MCF 10A (cell line): ENCODE measurements around the gene LRRC3. TPM values are rescaled to one million over a fixed set of nuclear protein-coding genes. Genes with fewer than 3 reads are reported as not detected.

Experiments used
- BruUV-seq: library from RNA; stranded (reverse); fragments of 400-500 nt; replicated peaks from 2 replicates; lab custom pipeline; 2021; lab: Mats Ljungman, UMichigan
- CTCF ChIA-PET: fragments of 300-600 bp; sonication (Branson Sonifier 250); formaldehyde crosslinking; extraction: SDS; loops from one replicate; lab custom pipeline; 2021; ENCODE audit warnings: antibody characterized with exemption, inconsistent platforms; lab: Yijun Ruan, JAX
- POLR2A ChIA-PET: fragments of 300-600, 350-650 bp; sonication (Branson Sonifier 250); formaldehyde crosslinking; extraction: SDS; loops from one replicate; lab custom pipeline; 2020; ENCODE audit warnings: antibody characterized with exemption, inconsistent platforms; lab: Yijun Ruan, JAX
- DNase-seq: peaks from one replicate; pipeline ENCODE4 v3.0.0-alpha.2; 2018; ENCODE audit not compliant: unreplicated experiment
- H3K27ac Mint-ChIP-seq: one replicate; pipeline ENCODE4 v1.8.0; 2022; ENCODE audit warnings: mild to moderate bottlenecking, low read depth, mixed read lengths; ENCODE audit not compliant: unreplicated experiment
- H3K27me3 Mint-ChIP-seq: one replicate; pipeline ENCODE4 v1.8.0; 2022; ENCODE audit warnings: mixed read lengths; ENCODE audit not compliant: insufficient read depth, unreplicated experiment
- H3K36me3 Mint-ChIP-seq: one replicate; pipeline ENCODE4 v1.8.0; 2022; ENCODE audit warnings: mild to moderate bottlenecking, moderate library complexity, mixed read lengths; ENCODE audit not compliant: insufficient read depth, unreplicated experiment
- H3K4me1 Mint-ChIP-seq: one replicate; pipeline ENCODE4 v1.8.0; 2022; ENCODE audit warnings: mixed read lengths; ENCODE audit not compliant: insufficient read depth, unreplicated experiment
- H3K4me3 Mint-ChIP-seq: one replicate; pipeline ENCODE4 v1.8.0; 2022; ENCODE audit warnings: mild to moderate bottlenecking, moderate library complexity, mixed read lengths; ENCODE audit not compliant: unreplicated experiment
- H3K9me3 Mint-ChIP-seq: one replicate; pipeline ENCODE4 v1.8.0; 2022; ENCODE audit warnings: mixed read lengths; ENCODE audit not compliant: unreplicated experiment
- intact Hi-C: fragments of 100-400 bp; cut with micrococcal nuclease; formaldehyde crosslinking; loops from 2 replicates; pipeline ENCODE4 v1.14.1; 2022
- total RNA-seq: library from RNA; stranded (reverse); gene quantifications from 2 replicates; pipeline ENCODE4 v1.2.3, GENCODE V29; 2022
- TF ChIP-seq, protein P1 (sequence below): fragments of 200-600 bp; IDR thresholded peaks from one replicate; pipeline ENCODE4 v1.8.0; 2022; ENCODE audit warnings: antibody characterized with exemption, mild to moderate bottlenecking; ENCODE audit not compliant: unreplicated experiment

LRRC3 gene
- total RNA-seq, 1 experiment from 2014 or later = not detected

DNA sequence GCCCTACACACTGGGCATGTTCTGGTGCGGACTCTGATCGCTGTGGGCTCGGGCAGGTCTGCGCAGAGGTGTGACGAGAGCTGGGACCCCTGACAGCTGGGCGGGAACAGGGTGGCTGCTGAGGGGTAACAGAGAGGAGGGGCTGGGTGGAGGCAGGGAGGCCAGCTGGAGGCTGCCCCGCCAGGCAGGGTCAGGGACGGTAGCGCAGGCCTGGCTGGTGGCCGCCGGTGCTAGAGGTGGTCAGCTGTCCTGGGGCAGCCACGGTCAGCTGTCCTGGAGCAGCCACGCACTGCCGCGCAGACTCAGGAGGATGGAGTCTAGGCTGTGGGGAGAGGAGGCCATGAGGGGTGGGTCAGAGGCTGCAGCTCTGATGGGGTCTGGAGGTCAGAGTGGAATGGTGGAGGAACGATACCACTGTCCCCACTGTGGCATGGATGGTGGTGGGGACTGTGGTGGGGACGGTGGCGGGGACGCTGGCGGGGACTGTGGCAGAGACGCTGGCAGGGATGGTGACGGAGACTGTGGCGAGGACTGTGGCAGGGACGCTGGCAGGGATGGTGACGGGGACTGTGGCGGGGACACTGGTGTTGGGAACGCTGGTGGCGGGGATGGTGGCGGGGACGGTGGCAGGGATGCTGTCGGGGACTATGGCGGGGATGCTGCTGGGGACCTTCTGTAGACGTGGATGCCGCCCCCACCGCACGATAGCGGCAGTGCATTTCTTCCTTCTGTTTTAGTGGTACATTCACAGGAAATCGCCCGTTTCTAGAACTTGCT is 21.3 kb upstream of the LRRC3 start:
- DNase-seq = no peak
- Mint-ChIP-seq H3K4me1 (no peaks in the 10 kb centered on the region), H3K27ac (no peak overlapping the region), H3K27me3 (no peaks in the 10 kb centered on the region), H3K4me3 (no peak overlapping the region), H3K9me3 (peaks cover 8% of the 10 kb centered on the region), H3K36me3 (no peaks in the 10 kb centered on the region)
- intact Hi-C loops = no loop called here
- BruUV-seq = no TSS peak
- ChIA-PET POLR2A (no interaction called here), CTCF (interaction anchor here (0.5 kb wide), 1 partner anchor 114 kb away, joined by 4 read pairs; no protein-coding TSS in a partner anchor)
- TF ChIP-seq, protein P1, sequence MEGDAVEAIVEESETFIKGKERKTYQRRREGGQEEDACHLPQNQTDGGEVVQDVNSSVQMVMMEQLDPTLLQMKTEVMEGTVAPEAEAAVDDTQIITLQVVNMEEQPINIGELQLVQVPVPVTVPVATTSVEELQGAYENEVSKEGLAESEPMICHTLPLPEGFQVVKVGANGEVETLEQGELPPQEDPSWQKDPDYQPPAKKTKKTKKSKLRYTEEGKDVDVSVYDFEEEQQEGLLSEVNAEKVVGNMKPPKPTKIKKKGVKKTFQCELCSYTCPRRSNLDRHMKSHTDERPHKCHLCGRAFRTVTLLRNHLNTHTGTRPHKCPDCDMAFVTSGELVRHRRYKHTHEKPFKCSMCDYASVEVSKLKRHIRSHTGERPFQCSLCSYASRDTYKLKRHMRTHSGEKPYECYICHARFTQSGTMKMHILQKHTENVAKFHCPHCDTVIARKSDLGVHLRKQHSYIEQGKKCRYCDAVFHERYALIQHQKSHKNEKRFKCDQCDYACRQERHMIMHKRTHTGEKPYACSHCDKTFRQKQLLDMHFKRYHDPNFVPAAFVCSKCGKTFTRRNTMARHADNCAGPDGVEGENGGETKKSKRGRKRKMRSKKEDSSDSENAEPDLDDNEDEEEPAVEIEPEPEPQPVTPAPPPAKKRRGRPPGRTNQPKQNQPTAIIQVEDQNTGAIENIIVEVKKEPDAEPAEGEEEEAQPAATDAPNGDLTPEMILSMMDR = no peak

DNA sequence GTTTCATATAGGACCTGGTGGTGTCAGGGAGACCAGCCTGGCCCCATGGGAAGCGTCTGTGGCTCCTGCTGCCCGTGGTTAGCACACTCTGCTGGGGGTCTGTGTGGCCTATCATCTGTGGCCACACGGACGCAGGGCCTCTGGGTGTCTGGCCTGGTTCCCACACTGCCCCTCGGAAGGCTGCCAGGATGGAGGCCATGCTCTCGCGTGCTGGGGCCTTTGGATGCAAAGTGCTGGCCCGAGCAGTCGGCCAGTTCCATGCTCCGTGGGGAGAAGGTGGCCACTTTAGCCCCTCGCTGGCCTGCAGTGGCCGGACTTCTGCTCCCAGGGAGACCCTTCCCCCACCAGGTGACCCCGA is 20.8 kb upstream of the LRRC3 start:
- BruUV-seq = no TSS peak
- POLR2A ChIA-PET = no interaction called here

DNA sequence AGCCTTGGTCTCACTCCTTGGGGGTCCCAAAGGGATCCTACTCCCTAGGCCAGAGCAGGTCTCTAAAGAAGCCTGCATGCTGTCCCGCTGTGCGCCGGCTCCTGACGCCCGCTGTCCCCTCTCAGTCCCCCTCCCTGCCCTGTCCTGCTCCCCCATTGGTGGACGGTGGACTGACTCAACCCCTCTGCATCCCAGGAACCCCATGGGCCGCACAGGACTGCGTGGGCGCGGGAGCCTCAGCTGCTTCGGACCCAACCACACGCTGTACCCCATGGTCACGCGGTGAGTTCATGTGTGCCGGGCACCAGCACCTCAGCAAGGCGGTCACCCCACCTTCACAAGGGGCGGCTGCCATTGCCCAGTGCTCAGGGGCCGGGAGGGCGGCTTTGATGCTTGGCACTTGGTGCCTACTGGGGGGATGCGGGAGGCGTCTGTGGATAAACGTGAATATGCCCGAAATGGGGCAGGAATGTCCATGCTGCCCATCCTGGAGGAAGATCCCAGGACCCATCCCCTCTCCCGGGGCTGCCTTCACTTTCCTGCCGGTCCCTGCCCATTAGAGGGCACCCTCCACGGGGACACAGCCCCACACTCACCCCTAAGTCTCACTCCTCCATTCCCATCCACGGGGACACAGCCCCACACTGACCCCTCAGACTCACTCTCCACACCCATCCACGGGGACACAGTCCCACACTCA is 20.2 kb upstream of the LRRC3 start:
- ChIA-PET CTCF (no interaction called here), POLR2A (no interaction called here)
- no TSS peak for BruUV-seq
- no peaks in the 10 kb centered on the region for H3K36me3 Mint-ChIP-seq
- H3K27me3 Mint-ChIP-seq = no peaks in the 10 kb centered on the region
- peaks cover 8% of the 10 kb centered on the region for H3K9me3 Mint-ChIP-seq
- H3K27ac Mint-ChIP-seq = no peak overlapping the region
- no peaks in the 10 kb centered on the region for H3K4me1 Mint-ChIP-seq
- no peak for DNase-seq
- intact Hi-C loops = no loop called here
- TF ChIP-seq, protein P1 = no peak
- H3K4me3 Mint-ChIP-seq = no peak overlapping the region

More for the DNA sequence above, 20.8 kb upstream of the LRRC3 start:
- Mint-ChIP-seq H3K4me3 (no peak overlapping the region), H3K4me1 (no peaks in the 10 kb centered on the region), H3K9me3 (peaks cover 8% of the 10 kb centered on the region), H3K36me3 (no peaks in the 10 kb centered on the region), H3K27ac (no peak overlapping the region), H3K27me3 (no peaks in the 10 kb centered on the region)
- TF ChIP-seq, protein P1 = no peak
- intact Hi-C loops = no loop called here
- CTCF ChIA-PET = no interaction called here
- DNase-seq = no peak

DNA sequence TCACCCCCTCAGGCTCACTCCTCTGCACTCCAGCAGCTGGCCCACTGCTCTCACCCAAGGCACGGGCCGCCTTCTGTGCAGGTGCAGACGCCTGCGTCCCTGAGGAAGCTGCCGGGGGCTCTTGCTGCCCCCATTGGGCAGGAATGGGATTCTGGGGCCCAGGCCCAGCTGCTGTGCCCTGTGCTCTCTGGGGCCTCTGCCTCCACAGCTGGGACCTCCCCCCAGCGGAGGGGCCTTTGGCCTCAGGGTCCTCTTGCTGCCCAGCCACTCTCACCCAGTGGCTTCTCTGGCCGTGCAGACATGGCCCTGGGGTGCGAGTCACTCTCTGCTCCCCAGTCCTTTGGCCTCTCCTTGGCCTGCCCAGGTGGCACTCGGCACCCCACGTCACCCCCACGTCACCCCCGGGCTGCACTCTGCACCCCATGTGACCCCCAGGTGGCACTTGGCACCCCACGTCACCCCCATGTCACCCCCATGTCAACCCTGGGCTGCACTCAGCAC is 19.1 kb upstream of the LRRC3 start:
- H3K4me1 Mint-ChIP-seq = no peaks in the 10 kb centered on the region
- H3K9me3 Mint-ChIP-seq = peaks cover 2% of the 10 kb centered on the region

More for the DNA sequence above, 19.1 kb upstream of the LRRC3 start:
- H3K27ac Mint-ChIP-seq = no peak overlapping the region
- no TSS peak for BruUV-seq
- POLR2A ChIA-PET = no interaction called here
- no peak for DNase-seq
- intact Hi-C loops = no loop called here
- TF ChIP-seq, protein P1 = no peak
- no peaks in the 10 kb centered on the region for H3K36me3 Mint-ChIP-seq
- no peaks in the 10 kb centered on the region for H3K27me3 Mint-ChIP-seq
- CTCF ChIA-PET = no interaction called here
- H3K4me3 Mint-ChIP-seq = no peak overlapping the region
